ENCODE data around the gene ZNF20.

GRCh38 chr19:12139269-12139668 is 881 bp downstream of the ZNF20 start:
- no peak for TF ChIP-seq CTCF (IDR thresholded peaks at IDR 0.05)
- TF ChIP-seq POLR2A (IDR thresholded peaks at IDR 0.05): no peak

All from suprapubic skin (tissue), 3 donors.